ENCODE data around the gene POLR1G.

Gene POLR1G

GRCh38 chr19:45363861-45364459 lies 42.5 kb upstream of the POLR1G start:
- no peak for TF ChIP-seq CTCF (conservative IDR thresholded peaks at IDR 0.05)
- H3K27ac ChIP-seq = no peak overlapping the region

- no peak for TF ChIP-seq CTCF (conservative IDR thresholded peaks at IDR 0.05)
- H3K27ac ChIP-seq = no peak overlapping the region
Measured at GRCh38 chr19:45364696-45365095, 41.7 kb upstream of the POLR1G start.

GRCh38 chr19:45368127-45368526 lies 38.3 kb upstream of the POLR1G start:
- H3K27ac ChIP-seq = no peak overlapping the region
- TF ChIP-seq CTCF (conservative IDR thresholded peaks at IDR 0.05) = no peak

GRCh38 chr19:45368737-45369340 lies 37.6 kb upstream of the POLR1G start:
- no peak overlapping the region for H3K27ac ChIP-seq
- no peak for TF ChIP-seq CTCF (conservative IDR thresholded peaks at IDR 0.05)

GRCh38 chr19:45370410-45371204 lies 35.8 kb upstream of the POLR1G start, which contains the start of gene ERCC2:
ERCC2 (minus strand) TSS chr19:45370573; CDS start chr19:45370540, 33 bp downstream.
- TF ChIP-seq CTCF (conservative IDR thresholded peaks at IDR 0.05) = no peak

GRCh38 chr19:45376045-45376724 lies 30.3 kb upstream of the POLR1G start:
- TF ChIP-seq CTCF (conservative IDR thresholded peaks at IDR 0.05) = no peak
- no peak overlapping the region for H3K27ac ChIP-seq

More at GRCh38 chr19:45370410-45371204, 35.8 kb upstream of the POLR1G start, which contains the start of gene ERCC2:
- H3K27ac ChIP-seq = peak within 1 kb of the TSS; percentile 78

GRCh38 chr19:45380107-45380506 lies 26.3 kb upstream of the POLR1G start:
- no peak for TF ChIP-seq CTCF (conservative IDR thresholded peaks at IDR 0.05)
- no peak overlapping the region for H3K27ac ChIP-seq

Data from VCaP (cell line).